DND-41 (cell line): ENCODE measurements around the gene SRRM3.
"Not testable (repeated sequence)": the region's sequence is repeated elsewhere in the genome, so short reads cannot be mapped to it uniquely, and the experiment has no call there.

ENCODE experiments used
- ATAC-seq: fragments of 200-7000 bp; cut with Tn5 transposase; 3 replicates; pipeline ENCODE4 v1.9.1; 2021; ENCODE audit warnings: low read depth; ENCODE audit not compliant: insufficient read depth
- DNase-seq: peaks from one replicate; pipeline ENCODE4 v3.0.0-alpha.2; 2020
- H2AFZ ChIP-seq: 2 replicates; pipeline ENCODE4 v1.6.0; 2012; ENCODE audit warnings: low read depth, low read length
- H3K27ac ChIP-seq: 2 replicates; pipeline ENCODE4 v1.5.1; 2012; ENCODE audit warnings: low read length, inconsistent platforms
- H3K27me3 ChIP-seq: fragments of 200-600 bp; sonication (generic); 2 replicates; pipeline ENCODE4 v1.6.0; 2012; ENCODE audit warnings: low read length, mild to moderate bottlenecking, inconsistent platforms; ENCODE audit not compliant: insufficient read depth, poor library complexity
- H3K36me3 ChIP-seq: 2 replicates; pipeline ENCODE4 v1.5.1; 2012; ENCODE audit warnings: low read length, inconsistent platforms; ENCODE audit not compliant: insufficient read depth
- H3K4me1 ChIP-seq: 2 replicates; pipeline ENCODE4 v1.5.1; 2012; ENCODE audit warnings: mild to moderate bottlenecking, low read length; ENCODE audit not compliant: insufficient read depth
- H3K4me2 ChIP-seq: 2 replicates; pipeline ENCODE4 v1.6.0; 2012; ENCODE audit warnings: mild to moderate bottlenecking, moderate library complexity, low read length, inconsistent platforms; ENCODE audit not compliant: insufficient read depth
- H3K4me3 ChIP-seq, 2 experiments: fragments of 200-600 bp in 1 of 2; shearing (Covaris generic) in 1 of 2; 2 replicates each; pipeline ENCODE4 v1.5.1; 2012 to 2016; ENCODE audit warnings: inconsistent platforms in 2 of 2, low read length in 2 of 2, mild to moderate bottlenecking in 2 of 2, low read depth in 1 of 2, moderate library complexity in 1 of 2
- H3K79me2 ChIP-seq: 2 replicates; pipeline ENCODE4 v1.6.0; 2012; ENCODE audit warnings: low read length, inconsistent platforms; ENCODE audit not compliant: insufficient read depth
- H3K9ac ChIP-seq: 2 replicates; pipeline ENCODE4 v1.6.0; 2012; ENCODE audit warnings: low read depth, mild to moderate bottlenecking, inconsistent platforms, low read length, moderate library complexity
- H3K9me3 ChIP-seq: 2 replicates; pipeline ENCODE4 v1.5.1; 2012; ENCODE audit warnings: low read length, moderate library complexity, mild to moderate bottlenecking, inconsistent platforms; ENCODE audit not compliant: insufficient read depth, severe bottlenecking
- H4K20me1 ChIP-seq: 2 replicates; pipeline ENCODE4 v1.6.0; 2012; ENCODE audit warnings: low read length; ENCODE audit not compliant: insufficient read depth
- EZH2 ChIP-seq: IDR thresholded peaks from 3 replicates; pipeline ENCODE4 v1.6.1; 2012; ENCODE audit warnings: borderline replicate concordance, low read depth, mild to moderate bottlenecking, moderate library complexity, low read length, inconsistent platforms; ENCODE audit not compliant: severe bottlenecking
- TF ChIP-seq, protein P1 (sequence below): IDR thresholded peaks from 2 replicates; pipeline ENCODE4 v1.5.1; 2012; ENCODE audit warnings: borderline replicate concordance, low read length, moderate library complexity, mild to moderate bottlenecking; ENCODE audit not compliant: poor library complexity, severe bottlenecking; ENCODE audit errors: extremely low read depth

The SRRM3 gene

DNA sequence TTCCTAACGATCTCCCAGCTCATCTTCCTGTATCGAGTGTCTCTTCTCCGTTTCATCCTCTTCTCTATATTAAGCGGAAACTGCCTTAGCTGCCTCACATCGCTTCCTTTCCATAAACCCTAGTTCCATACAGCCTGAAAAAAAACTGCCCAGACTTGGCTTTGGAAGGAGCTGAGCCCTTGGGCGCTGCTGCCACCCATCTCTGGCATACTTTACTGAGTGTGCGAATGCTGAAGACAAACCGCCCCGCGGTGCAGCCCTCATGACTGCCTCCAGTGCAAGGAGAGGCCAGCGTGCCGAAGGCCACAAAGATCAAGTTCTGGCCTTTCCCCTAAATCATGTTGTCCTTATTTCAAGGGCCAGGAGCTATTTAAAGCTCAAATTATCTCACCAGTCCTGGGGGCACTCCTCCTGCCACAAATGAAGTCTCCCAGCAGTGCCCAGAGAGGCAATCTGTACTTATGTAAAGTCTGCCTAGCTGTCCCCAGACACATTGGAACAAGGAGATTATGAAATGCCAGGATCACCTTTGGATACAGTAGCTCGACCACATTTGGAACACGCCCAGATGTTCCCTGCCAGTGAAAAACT is 131.9 kb downstream of the SRRM3 start:
- Histone ChIP-seq H3K4me2 (no peak overlapping the region), H3K9me3 (no peaks in the 10 kb centered on the region), H2AFZ (no peak overlapping the region), H3K4me1 (peaks cover 12% of the 10 kb centered on the region), H3K27ac (no peak overlapping the region), H3K36me3 (peaks cover 82% of the 10 kb centered on the region), H3K27me3 (no peaks in the 10 kb centered on the region), H3K4me3 (no peak overlapping the region), H3K9ac (no peak overlapping the region), H3K79me2 (peaks cover 99% of the 10 kb centered on the region), H4K20me1 (peaks cover 94% of the 10 kb centered on the region)
- ATAC-seq = no peak
- DNase-seq = no peak
- TF ChIP-seq EZH2 = no peak

DNA sequence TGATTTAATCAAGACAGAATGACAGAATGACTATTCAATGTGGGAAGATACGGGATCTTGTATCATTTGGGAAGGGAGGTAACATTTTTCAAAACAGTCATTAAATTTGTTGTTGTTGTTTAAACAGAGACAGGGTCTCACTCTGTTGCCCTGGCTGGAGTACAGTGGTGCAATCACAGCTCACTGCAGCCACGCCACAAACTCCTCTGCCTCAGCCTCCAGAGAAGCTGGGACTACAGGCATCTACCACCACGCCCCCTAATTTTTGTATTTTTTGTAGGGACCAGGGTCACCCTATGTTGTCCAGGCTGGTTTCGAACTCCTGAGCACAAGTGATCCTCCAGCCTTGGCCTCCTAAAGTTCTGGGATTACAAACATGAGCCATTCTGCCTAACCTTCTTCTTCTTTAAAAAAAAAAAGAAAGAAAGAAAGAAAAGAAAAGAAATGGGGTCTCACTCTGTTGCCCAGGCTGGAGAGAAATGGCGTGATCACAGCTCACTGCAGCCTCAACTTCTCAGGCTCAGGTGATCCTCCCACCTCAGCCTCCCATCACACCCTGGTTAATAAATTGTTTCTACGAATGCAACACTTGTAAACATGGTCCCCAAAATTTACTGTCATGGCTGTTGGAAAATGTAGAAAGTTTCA is 132.7 kb downstream of the SRRM3 start:
- Histone ChIP-seq H3K9ac (no peak overlapping the region), H4K20me1 (peaks cover 89% of the 10 kb centered on the region), H3K27ac (no peak overlapping the region), H3K9me3 (no peaks in the 10 kb centered on the region), H3K4me2 (no peak overlapping the region), H3K79me2 (peaks cover 99% of the 10 kb centered on the region), H2AFZ (no peak overlapping the region), H3K27me3 (no peaks in the 10 kb centered on the region), H3K4me1 (peaks cover 5% of the 10 kb centered on the region), H3K36me3 (peaks cover 79% of the 10 kb centered on the region), H3K4me3 (no peak overlapping the region)
- TF ChIP-seq, protein P1, sequence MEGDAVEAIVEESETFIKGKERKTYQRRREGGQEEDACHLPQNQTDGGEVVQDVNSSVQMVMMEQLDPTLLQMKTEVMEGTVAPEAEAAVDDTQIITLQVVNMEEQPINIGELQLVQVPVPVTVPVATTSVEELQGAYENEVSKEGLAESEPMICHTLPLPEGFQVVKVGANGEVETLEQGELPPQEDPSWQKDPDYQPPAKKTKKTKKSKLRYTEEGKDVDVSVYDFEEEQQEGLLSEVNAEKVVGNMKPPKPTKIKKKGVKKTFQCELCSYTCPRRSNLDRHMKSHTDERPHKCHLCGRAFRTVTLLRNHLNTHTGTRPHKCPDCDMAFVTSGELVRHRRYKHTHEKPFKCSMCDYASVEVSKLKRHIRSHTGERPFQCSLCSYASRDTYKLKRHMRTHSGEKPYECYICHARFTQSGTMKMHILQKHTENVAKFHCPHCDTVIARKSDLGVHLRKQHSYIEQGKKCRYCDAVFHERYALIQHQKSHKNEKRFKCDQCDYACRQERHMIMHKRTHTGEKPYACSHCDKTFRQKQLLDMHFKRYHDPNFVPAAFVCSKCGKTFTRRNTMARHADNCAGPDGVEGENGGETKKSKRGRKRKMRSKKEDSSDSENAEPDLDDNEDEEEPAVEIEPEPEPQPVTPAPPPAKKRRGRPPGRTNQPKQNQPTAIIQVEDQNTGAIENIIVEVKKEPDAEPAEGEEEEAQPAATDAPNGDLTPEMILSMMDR = no peak
- TF ChIP-seq EZH2 = no peak
- no peak for ATAC-seq
- no peak for DNase-seq

DNA sequence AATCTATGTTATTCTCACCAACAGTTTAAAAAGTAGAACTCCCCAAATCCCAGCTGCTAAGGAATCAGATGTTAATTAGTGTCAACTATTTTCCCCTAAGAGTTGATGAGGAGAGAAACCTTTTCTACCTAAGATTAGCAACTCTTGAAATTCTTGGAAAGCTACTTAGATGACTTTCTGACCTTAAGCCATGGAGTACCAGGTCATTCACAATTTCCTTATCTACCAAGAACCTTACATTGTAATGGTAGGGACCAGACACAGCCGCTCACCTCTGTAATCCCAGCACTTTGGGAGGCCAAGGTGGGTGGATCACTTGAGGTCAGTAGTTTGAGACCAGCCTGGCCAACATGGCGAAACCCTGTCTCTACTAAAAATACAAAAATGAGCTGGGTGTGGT is 133.7 kb downstream of the SRRM3 start:
- not testable (repeated sequence) for H2AFZ ChIP-seq, H3K9ac ChIP-seq, H3K4me1 ChIP-seq, H3K27ac ChIP-seq, H3K27me3 ChIP-seq, H3K4me2 ChIP-seq, H3K9me3 ChIP-seq, H3K4me3 ChIP-seq, DNase-seq
- peaks cover 87% of the 10 kb centered on the region for H4K20me1 ChIP-seq
- ATAC-seq = 0 out of 3 replicates have a peak, but pooled peaks have one; percentile 14
- peaks cover 99% of the 10 kb centered on the region for H3K79me2 ChIP-seq
- peaks cover 78% of the 10 kb centered on the region for H3K36me3 ChIP-seq

DNA sequence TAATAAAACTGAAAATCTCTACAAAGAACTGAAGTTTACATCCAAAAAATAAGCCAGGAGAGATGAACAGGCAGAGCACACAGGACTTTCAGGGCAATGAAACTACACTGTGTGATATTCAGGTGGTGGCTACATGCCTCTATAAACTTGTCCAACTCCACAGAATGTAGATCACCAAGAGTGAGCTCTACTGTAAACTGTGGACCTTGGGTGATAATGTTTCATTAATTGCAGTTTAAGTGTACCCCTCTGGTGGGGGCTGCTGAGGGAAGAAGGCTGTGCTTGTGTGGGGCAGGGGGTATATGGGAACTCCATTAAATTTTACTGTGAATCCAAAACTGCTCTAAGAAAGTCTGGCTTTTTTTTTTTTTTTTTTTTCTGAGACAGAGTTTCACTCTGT is 134.4 kb downstream of the SRRM3 start:
- no peaks in the 10 kb centered on the region for H3K9me3 ChIP-seq
- no peak overlapping the region for H3K27ac ChIP-seq
- ATAC-seq = 0 out of 3 replicates have a peak, but pooled peaks have one; percentile 15
- H4K20me1 ChIP-seq = peaks cover 87% of the 10 kb centered on the region
- TF ChIP-seq EZH2 = no peak
- TF ChIP-seq, protein P1 = no peak
- peaks cover 99% of the 10 kb centered on the region for H3K79me2 ChIP-seq
- no peak overlapping the region for H3K9ac ChIP-seq
- H3K36me3 ChIP-seq = peaks cover 78% of the 10 kb centered on the region
- no peak overlapping the region for H3K4me2 ChIP-seq
- no peak overlapping the region for H2AFZ ChIP-seq
- H3K4me3 ChIP-seq = no peak overlapping the region
- DNase-seq = no peak
- no peaks in the 10 kb centered on the region for H3K27me3 ChIP-seq
- no peaks in the 10 kb centered on the region; the same call in 1 of the 2 replicates for H3K4me1 ChIP-seq
